HUES48 (cell line): ENCODE data around the gene RANBP10.

ENCODE experiments used
- H3K27ac ChIP-seq: one replicate; pipeline ENCODE4 v1.7.0; 2013; ENCODE audit warnings: low read depth, low read length, inconsistent platforms
- H3K27me3 ChIP-seq: 2 replicates; pipeline ENCODE4 v1.6.1; 2013; ENCODE audit warnings: mild to moderate bottlenecking, low read length; ENCODE audit not compliant: control insufficient read depth, insufficient read depth
- H3K36me3 ChIP-seq: 2 replicates; pipeline ENCODE4 v1.6.1; 2013; ENCODE audit warnings: low read length; ENCODE audit not compliant: control insufficient read depth, insufficient read depth
- H3K4me1 ChIP-seq: 2 replicates; pipeline ENCODE4 v1.6.1; 2013; ENCODE audit warnings: mild to moderate bottlenecking, low read length; ENCODE audit not compliant: control insufficient read depth, insufficient read depth
- H3K4me3 ChIP-seq: 2 replicates; pipeline ENCODE4 v1.5.1; 2013; ENCODE audit warnings: mild to moderate bottlenecking, low read depth, low read length
- H3K9ac ChIP-seq: 2 replicates; pipeline ENCODE4 v1.6.1; 2013; ENCODE audit warnings: mild to moderate bottlenecking, low read depth, low read length, moderate library complexity
- H3K9me3 ChIP-seq: 2 replicates; pipeline ENCODE4 v1.6.1; 2013; ENCODE audit warnings: low read length; ENCODE audit not compliant: control insufficient read depth, insufficient read depth

The RANBP10 gene

GRCh38 chr16:67800338-67800926, 5.9 kb downstream of the RANBP10 start:
- Histone ChIP-seq H3K9ac (no peak overlapping the region), H3K27ac (no peak overlapping the region), H3K9me3 (no peaks in the 10 kb centered on the region), H3K36me3 (peaks cover 31% of the 10 kb centered on the region), H3K4me1 (no peaks in the 10 kb centered on the region), H3K4me3 (no peak overlapping the region), H3K27me3 (no peaks in the 10 kb centered on the region)

DNA sequence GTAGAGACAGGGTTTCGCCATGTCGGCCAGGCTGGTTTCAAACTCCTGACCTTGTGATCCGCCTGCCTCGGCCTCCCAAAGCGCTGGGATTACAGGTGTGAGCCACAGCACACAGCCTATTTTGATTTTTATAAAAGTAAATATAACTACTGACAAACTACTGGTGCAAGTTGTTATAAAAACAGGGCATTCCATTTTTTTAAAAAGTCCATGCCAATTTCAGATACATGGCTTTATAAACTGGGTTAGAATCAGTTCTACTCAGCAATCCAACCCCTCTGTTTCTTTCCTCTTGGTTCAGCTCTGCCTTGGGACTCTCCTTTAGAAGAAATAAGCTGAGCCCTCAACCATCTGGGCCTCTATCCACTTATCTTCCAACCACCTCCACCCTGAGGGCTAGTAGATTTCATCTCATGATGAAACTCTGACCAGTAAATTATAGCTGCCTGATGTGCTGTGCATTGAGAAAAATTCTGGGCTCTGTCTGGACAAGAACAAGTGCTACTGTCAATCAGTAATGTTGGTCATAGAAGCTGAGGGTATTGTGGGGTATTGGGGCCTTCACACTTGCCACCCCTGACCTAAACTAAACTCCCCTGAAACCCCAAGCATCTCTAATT, 10.2 kb downstream of the RANBP10 start:
- no peak overlapping the region for H3K4me3 ChIP-seq
- no peaks in the 10 kb centered on the region for H3K27me3 ChIP-seq
- no peaks in the 10 kb centered on the region for H3K4me1 ChIP-seq
- no peak overlapping the region for H3K9ac ChIP-seq
- no peaks in the 10 kb centered on the region for H3K9me3 ChIP-seq
- H3K36me3 ChIP-seq = peaks cover 9% of the 10 kb centered on the region; the same call in 1 of the 2 replicates
- H3K27ac ChIP-seq = no peak overlapping the region

- H3K9ac ChIP-seq = no peak overlapping the region
- no peak overlapping the region for H3K4me3 ChIP-seq
- H3K9me3 ChIP-seq = no peaks in the 10 kb centered on the region
- H3K27me3 ChIP-seq = no peaks in the 10 kb centered on the region
- no peaks in the 10 kb centered on the region for H3K36me3 ChIP-seq
- no peak overlapping the region for H3K27ac ChIP-seq
- H3K4me1 ChIP-seq = no peaks in the 10 kb centered on the region
Observed at GRCh38 chr16:67790071-67790470, 16.3 kb downstream of the RANBP10 start.

GRCh38 chr16:67786491-67786890, 19.9 kb downstream of the RANBP10 start:
- Histone ChIP-seq H3K27ac (no peak overlapping the region), H3K9ac (no peak overlapping the region), H3K4me3 (no peak overlapping the region), H3K27me3 (no peaks in the 10 kb centered on the region), H3K4me1 (no peaks in the 10 kb centered on the region), H3K9me3 (no peaks in the 10 kb centered on the region), H3K36me3 (no peaks in the 10 kb centered on the region)

DNA sequence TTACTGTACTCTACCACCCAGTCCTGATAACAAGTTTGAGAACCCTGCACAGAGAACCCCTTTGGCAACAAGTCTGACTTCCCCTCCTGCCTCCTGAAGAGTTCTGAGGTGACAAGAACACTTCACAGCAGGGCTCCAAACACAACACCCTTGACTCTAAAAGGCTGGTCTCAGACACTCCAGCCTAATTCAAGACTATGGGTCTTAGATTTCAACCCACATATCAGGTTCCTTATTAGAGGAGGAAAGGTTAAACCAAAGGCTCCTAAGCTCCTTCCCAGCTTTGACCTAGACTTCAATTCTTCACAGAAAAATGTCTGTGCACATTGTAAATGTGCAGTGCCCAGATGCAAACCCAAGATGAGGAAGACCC, 23.0 kb downstream of the RANBP10 start:
- Histone ChIP-seq H3K4me3 (no peak overlapping the region), H3K9ac (no peak overlapping the region), H3K27ac (no peak overlapping the region)

GRCh38 chr16:67782567-67783352, 23.6 kb downstream of the RANBP10 start:
- H3K9ac ChIP-seq = no peak overlapping the region
- H3K27me3 ChIP-seq = no peaks in the 10 kb centered on the region
- H3K36me3 ChIP-seq = no peaks in the 10 kb centered on the region
- H3K4me1 ChIP-seq = no peaks in the 10 kb centered on the region
- no peak overlapping the region for H3K4me3 ChIP-seq
- no peak overlapping the region for H3K27ac ChIP-seq
- no peaks in the 10 kb centered on the region for H3K9me3 ChIP-seq

More for the DNA sequence above, 23.0 kb downstream of the RANBP10 start:
- H3K4me1 ChIP-seq = no peaks in the 10 kb centered on the region
- H3K9me3 ChIP-seq = no peaks in the 10 kb centered on the region
- H3K27me3 ChIP-seq = no peaks in the 10 kb centered on the region
- no peaks in the 10 kb centered on the region for H3K36me3 ChIP-seq

DNA sequence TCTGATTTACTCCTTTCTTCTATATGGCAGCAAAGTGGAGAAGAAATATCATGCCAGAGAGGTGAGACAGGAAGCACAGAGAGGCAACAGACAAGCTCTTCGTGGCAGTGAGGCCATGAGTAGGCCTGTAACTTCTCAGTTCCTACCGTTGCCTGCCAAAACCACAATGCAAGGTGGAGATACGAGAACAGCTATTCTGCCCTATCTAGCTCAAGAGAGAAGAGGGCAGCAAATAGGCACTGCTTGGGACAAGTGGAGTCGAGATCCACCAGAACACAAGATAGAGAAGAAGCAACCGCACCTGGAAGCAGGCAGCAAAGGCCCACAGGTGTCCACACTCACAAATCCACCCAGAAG, 24.8 kb downstream of the RANBP10 start:
- H3K27me3 ChIP-seq = no peaks in the 10 kb centered on the region
- no peaks in the 10 kb centered on the region for H3K9me3 ChIP-seq
- no peaks in the 10 kb centered on the region for H3K36me3 ChIP-seq
- no peaks in the 10 kb centered on the region for H3K4me1 ChIP-seq
- H3K9ac ChIP-seq = no peak overlapping the region
- H3K27ac ChIP-seq = no peak overlapping the region
- no peak overlapping the region for H3K4me3 ChIP-seq

DNA sequence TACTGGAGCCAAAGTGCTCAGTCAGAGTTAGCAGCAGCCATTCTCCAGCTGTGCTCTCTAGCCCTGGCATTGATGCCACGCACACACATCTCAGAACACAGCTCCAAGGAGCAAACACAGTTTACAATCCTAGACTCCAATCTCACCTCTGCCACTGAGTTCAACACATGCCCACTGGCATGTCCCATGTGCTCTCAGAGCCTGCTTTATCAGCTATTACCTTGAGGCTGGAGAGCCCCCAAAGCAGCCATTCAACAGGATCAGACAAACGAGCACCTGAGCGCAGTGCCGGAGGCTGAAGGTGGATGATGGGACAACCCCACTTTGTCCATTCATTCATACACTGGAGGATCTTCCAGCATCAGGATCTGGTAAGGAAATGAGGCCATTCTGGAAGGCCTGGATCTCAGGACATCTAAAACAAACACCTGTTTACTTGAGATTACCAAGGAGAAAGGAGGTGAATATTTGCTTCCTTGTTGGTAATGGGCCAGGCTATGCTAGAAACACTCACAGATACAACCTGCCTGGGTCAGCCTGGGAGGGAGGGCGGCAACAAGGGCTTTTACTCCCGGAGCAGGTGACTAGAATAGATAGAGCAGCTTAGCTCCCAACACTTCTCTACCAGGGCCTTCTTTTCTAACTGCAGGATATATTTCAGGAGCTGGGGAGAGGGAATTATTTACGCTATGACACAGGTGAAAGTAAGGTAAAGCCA, 25.4 kb downstream of the RANBP10 start:
- Histone ChIP-seq H3K36me3 (no peaks in the 10 kb centered on the region), H3K9ac (no peak overlapping the region), H3K4me1 (no peaks in the 10 kb centered on the region), H3K27me3 (no peaks in the 10 kb centered on the region), H3K27ac (no peak overlapping the region), H3K9me3 (no peaks in the 10 kb centered on the region), H3K4me3 (no peak overlapping the region)

GRCh38 chr16:67779256-67780014, 26.9 kb downstream of the RANBP10 start:
- no peak overlapping the region for H3K27ac ChIP-seq
- H3K4me3 ChIP-seq = no peak overlapping the region
- no peaks in the 10 kb centered on the region for H3K9me3 ChIP-seq
- no peak overlapping the region for H3K9ac ChIP-seq
- H3K36me3 ChIP-seq = no peaks in the 10 kb centered on the region
- H3K4me1 ChIP-seq = no peaks in the 10 kb centered on the region
- H3K27me3 ChIP-seq = no peaks in the 10 kb centered on the region

GRCh38 chr16:67775273-67775672, 31.1 kb downstream of the RANBP10 start:
- Histone ChIP-seq H3K4me1 (no peaks in the 10 kb centered on the region), H3K4me3 (no peak overlapping the region), H3K27ac (no peak overlapping the region), H3K9ac (no peak overlapping the region), H3K9me3 (no peaks in the 10 kb centered on the region), H3K27me3 (no peaks in the 10 kb centered on the region), H3K36me3 (peaks cover 6% of the 10 kb centered on the region; the same call in 1 of the 2 replicates)
